AG10803 (cell line): ENCODE data around the gene IQCE.

Experiments used
- DNase-seq: peaks from one replicate; pipeline ENCODE4 v3.0.0; 2010; ENCODE audit warnings: low read depth
- H3K4me3 ChIP-seq: 2 replicates; pipeline ENCODE4 v1.5.1; 2011; ENCODE audit warnings: mild to moderate bottlenecking, low read length, control low read depth
- CTCF ChIP-seq: conservative IDR thresholded peaks from 2 replicates; pipeline ENCODE4 v1.5.1; 2011; ENCODE audit warnings: mild to moderate bottlenecking, low read length, control low read depth, inconsistent platforms

The IQCE gene

DNA sequence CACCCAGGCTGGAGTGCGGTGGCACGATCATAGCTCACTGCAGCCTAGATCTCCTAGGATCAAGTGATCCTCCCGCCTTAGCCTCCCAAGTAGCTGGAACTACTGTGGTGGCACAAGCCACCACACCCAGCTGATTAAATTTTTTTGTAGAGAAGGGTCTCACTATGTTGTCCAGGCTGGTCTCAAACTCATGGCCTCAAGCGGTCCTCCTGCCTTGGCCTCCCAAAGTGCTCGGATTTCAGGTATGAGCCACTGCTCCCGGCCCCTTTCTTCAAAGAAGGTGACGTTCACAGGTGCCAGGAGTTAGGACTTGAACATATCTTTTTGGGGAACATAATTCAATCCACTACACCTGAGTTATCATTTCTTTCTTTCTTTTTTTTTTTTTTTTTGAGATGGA lies 70.1 kb downstream of the IQCE start:
- H3K4me3 ChIP-seq = no peak overlapping the region
- DNase-seq = no peak
- no peak for TF ChIP-seq CTCF

DNA sequence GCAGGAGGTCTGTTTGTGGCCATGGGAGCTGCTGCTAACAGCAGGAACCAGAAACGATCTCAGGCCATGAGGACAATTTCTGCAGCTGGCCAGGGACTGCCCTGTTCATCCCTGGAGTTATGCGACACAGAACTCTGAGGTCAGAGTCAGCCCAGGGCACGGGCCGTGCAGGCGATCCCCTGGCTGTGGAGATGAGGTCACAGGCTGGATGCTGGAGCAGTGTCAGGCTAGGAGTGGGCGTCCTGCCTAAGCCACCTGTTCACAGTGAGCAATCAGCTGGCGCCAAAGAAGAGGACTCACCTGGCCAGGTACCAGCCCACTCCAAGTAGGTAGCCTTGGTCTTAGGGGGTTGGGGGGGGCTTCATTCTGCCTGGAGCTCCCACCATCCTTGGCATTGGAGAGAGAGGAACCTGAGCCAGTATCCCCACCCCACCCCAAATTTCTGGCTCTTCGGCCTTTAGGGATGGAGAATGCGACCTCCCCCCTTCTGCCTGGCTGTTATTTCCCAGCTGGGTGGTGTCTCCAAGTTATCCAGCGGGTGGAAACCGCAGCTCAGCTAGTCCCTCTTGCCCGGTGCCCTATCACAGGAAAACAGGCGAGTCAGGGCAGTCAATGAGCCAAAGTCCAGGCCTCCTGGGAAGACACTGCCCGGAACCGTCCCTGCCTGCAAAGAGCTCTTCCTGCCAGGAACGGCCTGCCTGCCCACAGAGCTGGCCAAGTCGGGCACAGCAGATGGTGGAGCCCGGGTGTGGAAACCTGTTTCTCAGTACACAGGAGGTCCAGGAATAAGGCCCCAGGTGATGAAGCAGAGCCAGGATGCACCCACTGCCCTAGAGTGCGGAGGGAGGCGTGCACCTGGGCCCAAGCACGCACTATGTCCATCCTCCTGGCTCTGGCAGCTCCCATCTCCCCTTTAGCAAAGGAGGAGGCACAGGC lies 71.2 kb downstream of the IQCE start:
- no peak for TF ChIP-seq CTCF
- peak; percentile 33 for DNase-seq

DNA sequence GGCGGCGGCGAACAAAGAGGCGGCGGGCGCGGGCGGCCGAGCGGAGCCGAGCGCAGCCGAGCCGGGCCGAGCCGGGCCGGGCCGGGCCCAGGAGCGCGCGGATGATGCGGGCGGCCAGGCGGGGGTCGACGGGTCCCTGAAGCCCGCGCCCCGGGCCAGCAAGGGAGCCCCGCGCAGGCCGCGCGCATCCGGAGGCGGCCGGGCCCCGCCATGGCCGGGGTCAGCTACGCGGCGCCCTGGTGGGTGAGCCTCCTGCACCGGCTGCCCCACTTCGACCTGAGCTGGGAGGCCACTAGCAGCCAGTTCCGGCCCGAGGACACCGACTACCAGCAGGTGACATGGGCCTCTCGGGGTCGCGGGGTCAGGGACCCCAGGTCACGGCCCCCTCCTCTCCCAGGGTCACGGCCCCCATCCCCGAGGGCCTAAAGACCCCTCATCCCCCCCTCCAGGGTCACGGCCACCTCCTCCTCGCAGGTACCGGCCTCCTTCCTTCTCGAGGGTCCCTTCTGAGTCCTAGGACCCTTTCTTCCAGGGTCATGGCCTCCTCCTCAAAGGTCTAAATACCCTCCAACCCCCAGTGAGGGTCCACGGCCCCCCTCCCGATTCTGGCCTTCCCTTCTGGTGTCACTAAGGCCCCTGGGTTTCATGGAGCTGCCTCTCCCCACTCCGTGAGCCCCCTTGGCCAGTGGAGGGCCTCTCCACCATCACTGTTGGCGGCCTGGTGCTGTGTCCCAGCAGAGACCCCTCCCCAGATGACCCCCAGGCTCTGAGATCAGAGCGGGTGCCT lies 73.4 kb downstream of the IQCE start, which contains the start of gene TTYH3:
TTYH3 (plus strand) TSS at position 41 of the 787 bp plus-strand sequence; CDS start at position 211, 170 bp downstream.
- no peak for TF ChIP-seq CTCF
- no peak for DNase-seq
- peak within 1 kb of the TSS; percentile 87 for H3K4me3 ChIP-seq

More for the DNA sequence above, 71.2 kb downstream of the IQCE start:
- H3K4me3 ChIP-seq = no peak overlapping the region

DNA sequence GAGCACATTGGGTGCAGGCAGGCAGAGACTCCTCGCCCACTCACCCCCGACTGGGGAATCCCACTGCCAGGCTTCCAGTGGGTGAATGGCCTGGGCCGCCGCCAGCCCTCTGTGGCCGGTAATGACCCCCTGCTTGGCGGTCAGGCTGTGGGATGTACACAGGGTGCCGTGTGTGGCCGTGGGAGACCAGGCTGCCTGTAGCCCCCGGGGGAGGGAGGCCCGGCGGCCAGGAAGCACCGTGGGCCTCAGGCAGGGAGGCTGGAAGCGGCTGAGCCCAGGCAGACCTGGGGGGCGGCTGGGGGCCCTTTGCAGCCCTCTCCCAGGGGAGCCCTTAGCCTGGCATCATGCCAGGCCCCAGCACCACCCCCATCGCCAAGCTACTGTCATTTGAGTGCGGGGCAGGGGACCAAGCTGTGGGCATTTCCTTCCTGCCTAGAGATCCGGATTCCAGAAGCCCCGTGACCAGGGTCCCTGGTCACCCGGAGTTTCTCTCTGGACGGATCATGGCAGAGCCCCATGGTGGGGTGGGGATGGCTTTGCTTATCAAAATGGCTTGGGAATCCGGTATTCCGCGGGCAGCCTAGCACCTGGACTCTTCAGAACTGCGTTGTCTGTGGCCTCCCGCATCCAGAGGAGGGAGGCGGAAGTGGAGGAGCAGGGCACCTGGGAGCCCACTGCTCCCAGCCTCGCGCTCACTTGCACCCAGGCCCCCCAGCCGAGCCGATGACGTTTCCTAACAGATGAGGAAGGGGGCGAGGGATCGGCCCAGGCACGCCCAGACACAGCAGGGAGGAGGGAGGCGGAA lies 74.2 kb downstream of the IQCE start:
- peak overlapping the region; percentile 87 for H3K4me3 ChIP-seq
- TF ChIP-seq CTCF = no peak
- DNase-seq = peak; percentile 64

GRCh38 chr7:2633538-2634266 lies 74.9 kb downstream of the IQCE start:
- peak; percentile 93 for DNase-seq
- H3K4me3 ChIP-seq = peak overlapping the region; percentile 87
- no peak for TF ChIP-seq CTCF
